Stimulated activated CD4-positive, alpha-beta T cell treated with anti-CD3 and anti-CD28 coated beads, Interleukin-15, amount 100 ng/mL, for 24 hours (primary cell): ENCODE measurements around the gene IL19.
A peak's percentile ranks its signal among the peaks of the same experiment; 100 is the strongest.

ENCODE experiments used
- DNase-seq: peaks from one replicate; pipeline ENCODE4 v3.0.0-alpha.2; 2020

The IL19 gene, protein sequence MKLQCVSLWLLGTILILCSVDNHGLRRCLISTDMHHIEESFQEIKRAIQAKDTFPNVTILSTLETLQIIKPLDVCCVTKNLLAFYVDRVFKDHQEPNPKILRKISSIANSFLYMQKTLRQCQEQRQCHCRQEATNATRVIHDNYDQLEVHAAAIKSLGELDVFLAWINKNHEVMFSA

GRCh38 chr1:206770531-206771337 is at the start of gene IL19:
IL19 (plus strand) TSS chr1:206770773; CDS start chr1:206836663, 65,890 bp downstream.
- no peak for DNase-seq

DNA sequence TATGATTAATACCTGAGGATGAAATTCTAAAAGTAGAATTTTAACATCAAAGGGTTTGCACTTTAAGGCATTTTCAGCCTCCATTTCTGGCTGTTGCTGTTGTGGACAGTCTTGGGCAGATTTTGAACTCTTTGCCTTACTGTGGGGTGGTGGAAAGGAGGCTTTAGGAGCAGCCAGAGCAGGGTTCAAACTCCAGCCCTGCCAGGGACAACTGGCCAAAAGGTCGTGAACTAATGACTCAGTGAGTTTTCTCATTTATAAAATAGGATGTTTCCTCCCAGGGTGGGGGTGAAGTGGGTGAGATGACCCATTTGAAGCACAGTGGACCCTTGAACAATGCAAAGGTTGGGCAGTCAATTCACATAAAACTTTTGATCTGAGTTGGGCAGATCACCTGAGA is 49.1 kb upstream of the IL19 start:
- DNase-seq: no peak

- DNase-seq: no peak
These were observed 47.7 kb upstream of the IL19 start for GRCh38 chr1:206722751-206723461.

DNA sequence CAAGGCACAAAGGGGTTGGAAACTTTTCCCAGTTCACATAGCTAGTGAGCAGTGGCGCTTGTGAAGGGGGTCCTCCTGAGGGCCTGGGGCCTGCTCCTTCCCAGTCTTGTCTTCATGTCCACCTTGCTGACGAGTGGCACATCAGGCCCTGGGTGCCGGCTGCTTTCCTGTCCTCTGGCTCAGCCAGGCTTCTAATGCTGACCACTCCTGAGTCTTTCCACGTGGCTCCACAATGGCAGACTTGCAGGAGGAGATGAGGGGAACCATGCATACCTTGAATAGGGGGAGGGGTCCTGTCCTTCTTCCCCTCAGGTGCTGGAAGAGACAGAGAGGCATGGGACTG is 47.1 kb upstream of the IL19 start:
- no peak for DNase-seq

DNA sequence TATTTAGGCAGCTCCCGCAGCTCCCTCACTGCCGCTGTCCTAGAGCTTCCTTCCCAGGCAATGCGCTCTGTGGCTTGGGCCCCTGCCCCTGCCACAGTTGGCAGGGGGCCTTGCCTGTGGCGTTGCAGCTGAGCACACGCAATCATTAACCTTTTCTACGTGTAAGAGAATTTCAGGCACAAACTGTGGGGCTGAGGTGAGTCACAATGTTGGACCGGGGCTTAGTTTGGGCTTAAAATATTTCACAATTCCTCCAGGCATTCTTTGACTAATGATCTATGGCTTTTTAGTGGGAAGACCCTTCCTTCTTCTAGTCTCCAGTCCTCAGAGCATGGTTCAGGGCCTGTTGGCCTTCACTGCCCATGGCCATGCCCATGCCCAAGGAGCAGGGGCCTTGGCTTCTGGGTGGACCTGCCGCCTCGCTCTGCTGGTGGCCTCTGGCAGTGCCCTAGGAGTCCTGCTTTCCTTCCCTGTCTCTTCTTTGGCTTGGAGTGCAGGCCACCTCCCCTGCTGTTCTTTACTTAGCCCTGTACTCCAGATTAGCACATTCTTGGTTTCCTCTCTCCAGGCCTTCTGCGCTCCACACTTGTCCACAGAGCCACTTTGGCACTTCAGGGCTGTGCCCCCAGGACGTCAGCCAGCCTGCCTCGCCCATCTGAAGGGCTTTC is 46.6 kb upstream of the IL19 start:
- no peak for DNase-seq

- peak; percentile 79 for DNase-seq
These were observed 45.2 kb upstream of the IL19 start for GRCh38 chr1:206725109-206725963.

DNA sequence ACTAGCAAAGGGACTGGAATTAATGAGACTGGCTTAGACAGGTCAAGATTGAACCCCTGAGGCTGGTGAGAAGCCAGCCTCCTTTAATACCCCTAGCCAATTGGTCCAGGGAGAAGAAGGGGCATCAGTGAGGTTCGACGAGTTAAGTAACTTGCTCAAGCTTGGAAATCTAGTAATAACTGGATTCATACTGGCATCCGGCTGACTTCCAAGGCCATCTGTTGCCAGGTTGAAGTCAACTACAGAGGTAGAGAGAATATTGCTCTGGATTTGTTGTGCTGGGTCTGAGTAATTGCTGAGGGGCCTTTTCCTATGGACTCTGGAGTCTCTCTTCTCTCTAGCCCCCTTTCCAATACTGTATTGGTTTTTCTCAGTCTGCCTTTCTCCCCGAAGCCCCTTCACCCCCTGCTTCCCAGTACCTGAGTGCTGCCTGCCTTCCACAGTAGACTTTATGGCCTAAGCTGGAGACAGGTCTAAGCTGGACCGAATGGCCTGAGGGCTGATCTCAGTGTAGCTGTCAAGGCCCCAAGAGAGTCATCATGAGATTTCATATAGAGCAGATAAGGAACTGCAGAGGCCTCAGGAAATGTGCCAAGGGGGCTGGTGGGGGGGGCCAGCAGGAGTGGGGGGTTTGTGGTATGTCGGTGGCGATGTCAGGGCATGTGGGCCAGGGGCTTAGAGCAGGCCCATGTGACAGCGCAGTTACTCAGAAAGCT is 42.4 kb upstream of the IL19 start:
- DNase-seq: no peak

GRCh38 chr1:206728697-206728987 is 41.9 kb upstream of the IL19 start:
- DNase-seq: no peak

GRCh38 chr1:206729050-206729449 is 41.5 kb upstream of the IL19 start:
- no peak for DNase-seq

- no peak for DNase-seq
These were observed 41.1 kb upstream of the IL19 start for GRCh38 chr1:206729507-206729906.

DNA sequence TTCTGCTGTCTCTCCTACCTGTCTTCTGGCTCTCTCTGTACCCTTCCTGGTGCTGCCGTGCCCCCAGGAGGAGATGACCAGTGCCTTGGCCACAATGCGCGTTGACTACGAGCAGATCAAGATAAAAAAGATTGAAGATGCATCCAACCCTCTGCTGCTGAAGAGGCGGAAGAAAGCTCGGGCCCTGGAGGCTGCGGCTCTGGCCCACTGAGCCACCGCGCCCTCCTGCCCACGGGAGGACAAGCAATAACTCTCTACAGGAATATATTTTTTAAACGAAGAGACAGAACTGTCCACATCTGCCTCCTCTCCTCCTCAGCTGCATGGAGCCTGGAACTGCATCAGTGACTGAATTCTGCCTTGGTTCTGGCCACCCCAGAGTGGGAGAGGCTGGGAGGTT is 38.1 kb upstream of the IL19 start:
- DNase-seq: no peak

DNA sequence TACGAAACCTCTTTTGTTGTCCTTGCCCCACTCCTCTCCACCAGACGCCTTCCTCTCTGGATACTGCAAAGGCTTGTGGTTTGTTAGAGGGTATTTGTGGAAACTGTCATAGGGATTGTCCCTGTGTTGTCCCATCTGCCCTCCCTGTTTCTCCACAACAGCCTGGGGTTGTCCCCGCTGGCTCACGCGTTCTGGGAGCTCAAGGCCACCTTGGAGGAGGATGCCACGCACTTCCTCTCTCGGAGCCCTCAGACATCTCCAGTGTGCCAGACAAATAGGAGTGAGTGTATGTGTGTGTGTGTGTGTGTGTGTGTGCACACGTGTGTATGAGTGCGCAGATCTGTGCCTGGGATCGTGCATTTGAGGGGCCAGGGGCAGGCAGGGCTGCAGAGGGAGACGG is 37.6 kb upstream of the IL19 start:
- DNase-seq: no peak

GRCh38 chr1:206734499-206735142 is 36.0 kb upstream of the IL19 start:
- DNase-seq: peak; percentile 86

DNA sequence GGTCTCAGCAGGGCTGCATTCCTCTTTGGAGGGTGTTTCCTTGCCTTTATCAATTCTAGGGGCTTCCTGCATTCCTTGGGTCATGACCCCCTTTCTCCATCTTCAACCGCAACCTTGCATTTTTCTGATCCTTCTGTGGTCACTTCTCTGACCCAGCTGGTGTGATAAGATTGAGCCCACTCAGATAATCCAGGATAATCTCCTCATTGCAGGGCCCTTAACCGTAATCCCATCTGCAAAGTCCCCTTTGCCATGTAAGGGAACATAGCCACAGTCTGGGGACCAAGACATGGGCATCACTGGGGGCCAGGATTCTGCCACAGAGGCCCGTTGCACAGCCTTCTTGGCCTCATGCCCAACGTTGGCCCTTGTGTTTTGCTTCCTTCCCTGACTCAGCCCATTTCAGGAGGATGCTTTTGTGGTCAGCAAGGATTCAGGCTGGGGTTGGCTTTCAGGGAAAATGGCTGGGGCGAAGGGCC is 35.0 kb upstream of the IL19 start:
- DNase-seq: no peak

DNA sequence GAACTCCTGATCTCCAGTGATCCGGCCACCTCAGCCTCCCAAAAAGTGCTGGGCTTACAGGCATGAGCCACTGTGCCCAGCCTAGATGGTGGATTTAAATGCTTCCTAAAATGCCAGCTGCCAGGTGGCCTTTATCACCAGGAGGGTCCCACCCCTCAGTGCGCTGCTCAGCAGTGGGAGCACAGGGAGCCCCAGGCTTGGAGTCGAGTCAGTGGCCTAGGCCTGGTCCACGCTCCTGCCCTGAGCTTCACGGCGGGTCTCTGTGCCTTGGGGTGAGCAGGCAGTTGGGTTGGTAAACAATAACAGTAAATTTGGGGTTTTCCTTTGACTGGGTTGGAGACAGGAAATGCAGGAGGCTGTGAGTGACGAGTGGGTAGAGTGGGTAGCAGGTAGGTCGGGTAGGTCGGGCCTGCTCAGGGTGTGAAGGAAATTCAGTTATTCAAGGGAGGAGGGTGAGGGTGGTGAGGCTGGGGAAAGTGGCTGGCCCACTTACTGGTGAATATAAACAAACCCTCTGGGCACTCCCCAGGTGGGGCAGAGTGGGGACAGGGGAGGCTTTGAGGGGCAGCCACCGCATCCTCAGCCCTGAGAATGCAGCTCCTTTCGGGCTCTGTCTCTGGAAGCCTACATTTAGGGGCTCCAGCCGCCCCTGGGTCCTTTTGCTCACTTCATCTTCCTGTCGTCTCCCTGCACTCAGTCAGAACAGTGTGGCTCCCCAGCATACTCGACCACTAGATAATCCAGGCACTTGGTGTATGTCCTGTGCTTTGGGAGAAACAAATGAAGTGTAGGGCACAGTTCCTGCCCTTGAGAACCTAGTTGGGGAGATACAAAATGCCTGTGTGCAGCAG is 33.5 kb upstream of the IL19 start:
- DNase-seq: no peak

DNA sequence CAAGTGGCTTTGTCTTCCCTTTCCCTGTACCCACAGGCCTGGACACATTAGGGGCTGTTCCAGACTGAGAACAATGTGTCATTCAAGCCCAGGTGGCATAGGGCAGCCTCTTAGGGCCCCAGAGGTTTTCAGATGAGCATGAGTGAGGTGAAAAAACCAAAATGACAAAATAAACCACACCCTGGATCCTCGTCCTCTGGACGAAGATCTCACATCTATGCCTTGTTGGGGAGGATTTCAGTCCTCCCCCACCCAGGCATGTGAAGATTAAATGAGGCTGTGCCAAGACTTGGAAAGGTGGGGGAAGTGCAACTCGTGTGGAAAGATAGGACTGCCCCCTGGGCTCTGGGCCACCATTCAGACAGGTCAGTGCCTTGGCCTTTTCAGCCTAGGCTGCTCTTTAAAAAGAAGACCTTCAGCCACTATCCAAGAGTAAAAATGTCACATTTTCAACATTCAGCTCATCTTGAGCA is 32.8 kb upstream of the IL19 start:
- DNase-seq: no peak

DNA sequence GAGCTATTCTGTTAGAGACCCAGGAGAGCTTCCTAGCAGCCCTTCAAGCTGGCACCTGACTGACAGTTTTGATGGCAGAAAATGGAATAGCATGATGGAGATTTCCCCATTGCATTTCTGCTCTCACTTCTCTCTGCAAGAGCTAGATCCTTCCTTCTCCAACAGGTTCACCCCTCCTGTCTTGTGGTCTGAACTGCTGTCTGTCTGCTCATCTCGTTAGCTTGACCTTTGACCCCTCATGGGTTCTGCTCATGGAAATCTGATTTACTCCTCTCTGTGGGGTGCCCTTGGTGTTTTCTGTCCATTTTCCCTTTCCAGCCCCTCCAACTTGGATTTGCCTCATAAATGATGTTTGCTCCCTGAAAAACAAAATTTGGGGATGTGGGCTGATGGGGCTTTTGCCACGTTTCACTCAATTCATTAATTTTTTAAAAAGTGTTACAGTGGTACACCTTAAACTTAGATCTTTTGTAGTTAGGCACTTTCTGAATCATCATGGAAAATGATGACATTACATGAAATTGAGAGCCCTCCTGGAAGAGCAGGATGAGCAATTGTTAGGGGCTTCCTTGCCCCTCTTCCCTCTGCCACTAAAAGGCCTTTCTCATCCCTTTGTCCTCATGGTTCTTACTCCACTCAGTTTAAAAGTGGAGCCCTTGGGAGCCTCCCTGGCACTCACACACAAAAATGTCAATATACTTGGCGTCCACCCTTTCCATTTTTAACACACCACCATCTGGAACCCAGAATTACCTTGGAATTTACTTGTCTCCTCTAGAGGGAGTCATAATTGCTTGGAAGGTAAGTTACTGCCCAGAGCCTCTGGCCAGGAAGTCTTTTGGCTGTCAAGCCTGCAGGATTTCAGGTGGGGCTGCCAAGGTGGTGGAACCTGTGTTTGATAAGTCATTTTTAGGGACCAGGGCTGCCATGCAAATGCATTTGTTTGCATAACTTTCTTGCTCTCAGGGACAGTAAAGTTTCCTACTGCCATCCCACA is 31.9 kb upstream of the IL19 start:
- DNase-seq: no peak

DNA sequence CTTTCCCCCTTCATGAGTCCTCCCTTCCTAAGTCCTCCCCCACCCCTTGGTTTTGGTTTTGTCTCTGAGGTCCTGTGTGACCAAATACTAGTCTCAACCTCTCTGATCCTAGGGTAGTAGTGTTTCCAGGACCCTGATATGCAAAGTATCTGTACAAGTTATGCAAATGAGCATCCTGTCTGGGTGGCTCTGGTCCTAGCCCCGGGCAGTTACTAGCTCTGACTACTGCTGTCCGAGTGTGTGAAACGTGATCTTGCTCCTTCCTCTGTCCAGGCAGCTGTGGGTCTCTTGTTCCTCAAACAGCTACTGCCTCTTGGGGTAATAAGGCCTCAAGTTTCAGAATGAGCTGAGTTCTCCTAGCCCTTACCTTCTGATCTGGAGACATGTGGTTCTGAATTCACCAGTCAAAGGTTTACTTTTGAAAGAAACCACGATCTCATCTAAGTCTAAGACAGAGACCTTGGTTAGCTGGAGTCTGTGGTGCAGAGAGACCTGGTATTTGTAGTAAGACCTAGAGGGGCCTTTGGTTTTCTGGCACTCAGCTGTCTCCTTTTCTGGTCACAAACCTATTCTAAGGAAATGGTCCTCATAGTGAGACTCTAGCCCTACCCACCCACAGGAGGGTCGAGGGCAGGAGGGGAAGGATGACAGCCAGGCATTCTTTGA is 31.0 kb upstream of the IL19 start:
- DNase-seq: peak; percentile 47
